Esophagus mucosa (tissue), 1 donor: ENCODE data around the gene CD200R1. TPM values are rescaled to one million over a fixed set of nuclear protein-coding genes. Genes with fewer than 3 reads are reported as not detected.
A peak's percentile ranks its signal among the peaks of the same experiment; 100 is the strongest.

Experiments
- ATAC-seq: fragments of 200-7000 bp; cut with Tn5 transposase; one replicate; pipeline ENCODE4 v1.9.1; 2020
- total RNA-seq: library from RNA; stranded (reverse); gene quantifications from one replicate; pipeline ENCODE4 v1.2.4, GENCODE V29; 2023
- donor health status: DM: yes; HTN: yes; CAD: no.

Gene CD200R1
- 2.9 TPM for total RNA-seq

GRCh38 chr3:112974894-112975293 lies at the start of gene CD200R1:
CD200R1 (minus strand) TSS chr3:112975103; CDS start chr3:112974857, 246 bp downstream.
- peak; percentile 39 for ATAC-seq

DNA sequence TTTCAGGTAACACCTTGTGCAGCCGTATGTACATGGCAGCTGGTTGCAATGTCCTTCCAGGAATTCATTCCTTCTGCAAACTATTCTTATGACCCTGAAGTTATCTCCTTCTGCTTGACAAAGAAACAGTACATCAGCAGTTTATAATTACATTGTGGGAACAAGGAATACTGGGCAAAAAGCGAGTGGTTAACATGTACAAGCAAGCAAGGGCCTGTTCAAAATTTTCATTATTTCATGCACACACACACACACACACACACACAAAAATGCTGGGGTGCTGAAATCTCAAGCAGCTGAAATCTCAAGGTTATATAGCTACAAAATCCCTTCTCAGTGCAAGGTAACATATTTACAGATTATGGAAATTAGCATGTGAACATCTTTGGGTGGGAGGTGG lies 46.6 kb upstream of the CD200R1 start:
- no peak for ATAC-seq

DNA sequence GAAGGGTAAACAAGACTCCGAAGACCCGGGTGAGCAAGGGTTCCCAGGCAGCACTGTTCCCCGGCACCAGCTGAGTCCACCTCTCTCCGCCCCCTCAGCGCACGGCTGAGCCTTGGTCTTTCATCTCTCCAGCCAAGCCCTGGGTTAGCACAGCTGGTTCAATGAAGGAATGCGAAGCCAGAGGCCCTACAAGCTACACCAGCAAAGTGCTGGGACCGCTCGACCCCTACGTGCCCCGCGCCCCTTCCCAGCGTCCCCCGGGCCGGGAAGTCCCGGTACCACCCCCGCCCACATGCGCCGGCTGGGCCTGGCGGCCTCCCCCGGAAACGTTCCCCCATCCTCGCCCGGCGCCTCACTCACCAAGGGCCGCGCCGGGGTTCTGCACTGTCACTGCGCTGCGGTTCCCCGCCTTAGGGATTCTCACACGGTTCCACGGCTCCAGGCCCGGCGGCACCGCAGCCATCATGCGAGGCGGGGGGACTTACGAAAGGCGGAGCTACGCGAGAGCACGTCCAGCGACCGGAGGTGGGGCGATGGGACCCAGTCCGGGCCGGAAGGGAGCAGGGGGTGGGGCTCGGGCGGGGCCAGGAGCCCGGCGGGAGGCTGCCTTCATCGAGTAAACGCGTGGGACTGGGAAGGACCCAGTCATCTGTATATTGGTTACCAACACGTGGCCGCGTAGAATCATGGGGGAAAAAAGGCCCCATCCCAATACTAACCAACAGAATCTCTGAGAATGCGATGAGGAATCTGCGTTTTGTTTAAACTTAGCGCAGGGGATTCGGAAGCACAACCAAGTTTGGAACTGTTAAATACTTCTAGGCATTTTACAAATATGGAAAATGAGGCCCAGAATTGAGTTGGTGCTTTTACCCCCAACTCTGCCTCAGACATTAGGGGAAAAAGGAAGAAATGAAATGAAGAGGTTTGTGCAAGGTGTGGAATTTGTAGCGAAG lies 44.6 kb upstream of the CD200R1 start:
- peak; percentile 95 for ATAC-seq

- ATAC-seq, result peak; percentile 14
These were observed 43.8 kb upstream of the CD200R1 start for GRCh38 chr3:113018536-113019181.

- ATAC-seq, result no peak
These were observed 38.7 kb upstream of the CD200R1 start for GRCh38 chr3:113013593-113013992.

- ATAC-seq, result no peak
These were observed 33.2 kb upstream of the CD200R1 start for GRCh38 chr3:113008117-113008516.

DNA sequence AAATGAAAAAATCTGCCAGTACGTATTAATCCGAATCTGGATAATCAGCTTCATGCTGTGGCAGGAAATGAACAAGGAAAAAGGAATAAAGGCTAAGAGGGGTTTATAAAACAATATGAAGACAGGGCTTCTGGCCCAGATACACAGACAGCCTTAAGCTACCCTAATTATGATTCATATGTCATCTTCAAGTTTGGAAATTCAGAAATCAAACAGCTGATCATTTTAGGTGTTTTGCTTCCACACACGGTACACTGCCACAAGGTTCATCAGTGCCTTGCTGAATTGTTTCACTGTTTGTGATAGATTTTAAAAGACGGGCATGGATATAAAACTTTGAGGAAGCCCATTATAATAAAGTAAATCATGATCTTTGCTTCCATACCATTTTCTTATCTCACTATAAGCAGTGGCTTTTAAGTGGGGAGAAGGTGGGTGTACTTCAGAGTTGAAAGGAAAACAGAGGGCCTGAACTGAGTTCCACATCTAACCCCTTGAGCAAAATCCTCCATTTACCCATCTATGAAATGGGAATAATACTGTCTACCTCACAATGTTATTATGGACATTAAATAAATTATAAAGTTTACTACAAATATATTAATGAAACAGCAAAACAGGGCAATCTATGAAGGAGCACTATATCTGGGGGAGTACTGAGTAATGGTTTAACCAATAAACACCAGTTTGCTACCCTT lies 31.6 kb upstream of the CD200R1 start:
- no peak for ATAC-seq

GRCh38 chr3:113005611-113006010 lies 30.7 kb upstream of the CD200R1 start:
- no peak for ATAC-seq

DNA sequence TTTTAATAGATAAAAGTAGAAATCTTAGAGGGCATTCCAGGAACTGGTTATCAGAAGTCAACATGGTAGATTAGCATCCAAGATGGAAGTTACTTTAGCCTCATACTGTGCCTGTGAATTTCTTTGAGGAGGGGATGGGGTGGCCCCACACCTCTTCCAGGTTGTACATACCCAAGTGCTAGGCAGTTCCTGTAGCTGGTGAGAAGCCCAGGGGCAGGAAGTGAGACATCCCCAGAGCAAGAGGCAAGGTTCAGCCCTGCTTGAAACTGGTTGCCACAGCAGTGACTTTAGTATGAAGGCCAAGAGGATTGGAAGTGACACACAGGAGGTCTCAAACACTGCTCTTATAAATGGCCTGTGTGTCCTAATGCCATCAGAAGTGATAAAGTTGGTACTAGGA lies 27.8 kb upstream of the CD200R1 start:
- ATAC-seq, result no peak

- no peak for ATAC-seq
These were observed 27.1 kb upstream of the CD200R1 start for GRCh38 chr3:113002037-113002436.

- ATAC-seq, result no peak
These were observed 25.8 kb upstream of the CD200R1 start for GRCh38 chr3:113000691-113001090.

DNA sequence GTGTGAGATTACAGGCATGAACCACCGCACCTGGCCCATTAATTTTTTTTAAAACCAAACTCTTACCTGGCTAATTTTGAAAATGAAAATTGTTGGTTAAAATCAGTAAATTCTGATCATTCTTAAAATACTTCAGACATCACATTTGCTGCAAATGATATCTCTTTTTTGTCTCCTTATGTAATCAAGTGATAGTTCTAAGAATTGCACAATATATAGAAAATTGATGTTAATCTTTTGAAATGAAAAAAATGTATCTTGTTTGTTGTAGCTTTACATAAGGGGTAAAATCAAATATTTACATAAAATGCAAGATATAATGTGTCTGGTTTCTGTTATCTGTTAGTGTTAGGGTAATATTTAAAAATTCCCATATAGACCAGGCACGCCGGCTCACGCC lies 20.9 kb upstream of the CD200R1 start:
- ATAC-seq, result no peak

DNA sequence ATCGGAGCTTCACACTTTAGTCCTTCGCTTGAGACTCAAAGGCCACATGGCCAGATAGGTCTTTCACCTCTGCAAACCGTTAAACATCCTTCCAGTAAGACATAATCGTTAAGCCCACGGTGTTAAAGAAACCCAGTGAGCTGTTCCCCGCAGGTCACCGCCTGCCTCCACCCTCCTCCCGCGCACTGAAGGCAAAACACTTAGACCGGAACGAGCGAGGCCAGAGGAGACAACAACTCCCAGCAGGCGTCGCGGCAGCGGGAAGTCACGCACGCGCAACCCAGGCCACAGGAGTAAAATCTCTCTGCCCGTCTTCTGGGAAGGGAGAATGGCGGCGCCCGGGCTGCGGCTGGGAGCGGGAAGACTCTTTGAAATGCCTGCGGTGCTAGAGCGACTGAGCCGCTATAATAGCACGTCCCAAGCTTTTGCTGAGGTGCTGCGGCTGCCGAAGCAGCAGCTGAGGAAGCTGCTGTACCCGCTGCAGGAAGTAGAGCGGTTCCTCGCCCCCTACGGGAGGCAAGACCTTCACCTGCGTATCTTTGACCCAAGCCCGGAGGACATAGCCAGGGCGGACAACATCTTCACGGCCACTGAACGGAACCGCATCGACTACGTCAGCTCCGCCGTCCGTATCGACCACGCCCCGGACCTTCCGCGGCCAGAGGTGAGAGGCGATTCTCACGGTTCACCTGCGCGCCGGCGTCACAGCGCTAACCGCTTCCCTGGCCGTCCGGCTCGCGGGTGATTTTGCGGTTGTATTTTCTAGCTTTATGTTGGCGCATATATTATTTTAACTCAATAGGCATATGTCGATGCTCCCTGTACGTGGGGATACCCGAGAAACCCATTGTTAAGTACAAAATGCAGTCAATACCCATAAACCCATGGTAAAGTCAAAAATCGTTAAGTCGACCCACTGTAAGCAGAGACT lies 16.0 kb upstream of the CD200R1 start, which contains the start of gene GTPBP8:
GTPBP8 (plus strand) TSS at position 313 of the 931 bp plus-strand sequence; CDS start at position 329, 16 bp downstream.
- peak; percentile 96 for ATAC-seq

DNA sequence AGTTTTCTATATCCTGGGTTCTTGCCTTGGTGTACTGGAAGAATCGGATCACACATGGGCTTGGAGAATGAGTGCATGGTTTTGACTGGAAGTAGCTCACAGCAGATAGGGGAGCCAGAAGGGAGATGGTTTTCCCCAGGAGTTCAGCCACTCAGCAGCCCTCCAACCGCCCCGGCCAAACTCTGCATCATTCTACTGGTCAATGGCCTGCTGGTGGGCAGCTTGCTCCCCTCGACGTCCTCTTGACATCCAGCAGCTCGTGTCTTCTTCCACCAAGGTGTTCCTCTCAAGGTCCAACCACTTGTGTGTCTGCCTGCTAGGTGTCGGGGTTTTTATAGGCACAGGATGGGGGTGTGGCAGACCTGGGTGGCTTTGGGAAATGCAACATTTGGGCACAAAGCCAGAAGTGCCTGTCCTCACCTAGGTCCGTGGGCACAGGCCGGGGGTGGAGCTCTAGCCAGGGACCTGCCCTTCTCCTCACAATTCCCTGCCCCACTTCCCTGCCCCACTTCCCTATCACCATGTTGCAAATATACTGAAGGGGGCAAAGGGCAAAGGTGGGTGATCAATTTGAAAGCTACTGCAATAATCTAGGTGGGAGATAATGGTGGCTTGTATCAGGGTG lies 12.9 kb upstream of the CD200R1 start:
- no peak for ATAC-seq

GRCh38 chr3:112984485-112984884 lies 9.6 kb upstream of the CD200R1 start:
- ATAC-seq, result no peak

DNA sequence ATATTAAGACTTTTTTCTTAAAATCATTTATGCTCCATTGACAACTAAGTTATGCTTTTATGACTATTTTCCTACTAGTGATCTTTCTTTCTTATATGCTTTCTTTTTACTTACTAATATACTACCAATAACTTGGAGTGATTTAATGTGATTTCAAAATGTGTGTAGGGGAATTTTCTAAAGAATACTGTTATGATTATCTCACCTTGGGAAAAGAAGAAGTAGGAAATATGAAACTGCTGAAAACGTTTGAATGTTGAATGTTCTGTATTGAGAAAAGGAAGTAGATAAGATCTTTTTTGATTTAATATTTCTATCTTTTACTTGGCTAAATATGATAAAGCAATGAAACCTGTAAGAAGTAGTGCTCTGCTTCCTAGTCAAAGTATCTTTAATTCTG lies 7.8 kb upstream of the CD200R1 start:
- no peak for ATAC-seq

- no peak for ATAC-seq
These were observed 5.2 kb upstream of the CD200R1 start for GRCh38 chr3:112980080-112980479.

- no peak for ATAC-seq
These were observed 4.4 kb upstream of the CD200R1 start for GRCh38 chr3:112979244-112979832.

DNA sequence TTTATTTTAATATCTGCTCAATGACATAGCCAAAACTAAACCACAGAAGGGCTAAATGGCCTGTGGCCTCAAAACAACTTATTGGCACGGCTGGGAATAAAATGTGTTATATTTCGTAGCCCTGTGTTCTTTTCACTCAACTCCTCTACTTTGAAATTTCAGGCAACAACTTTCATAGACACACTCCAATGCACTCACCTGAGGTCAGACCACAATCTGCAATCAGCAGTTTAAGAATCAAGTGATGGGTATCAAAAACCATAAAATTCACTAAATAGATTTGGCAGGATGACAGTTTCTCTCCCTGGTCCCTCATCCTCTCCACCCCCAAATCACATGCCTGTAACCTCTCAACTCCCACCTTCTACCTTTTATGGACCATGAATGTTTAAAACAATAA lies 2.0 kb upstream of the CD200R1 start:
- no peak for ATAC-seq

DNA sequence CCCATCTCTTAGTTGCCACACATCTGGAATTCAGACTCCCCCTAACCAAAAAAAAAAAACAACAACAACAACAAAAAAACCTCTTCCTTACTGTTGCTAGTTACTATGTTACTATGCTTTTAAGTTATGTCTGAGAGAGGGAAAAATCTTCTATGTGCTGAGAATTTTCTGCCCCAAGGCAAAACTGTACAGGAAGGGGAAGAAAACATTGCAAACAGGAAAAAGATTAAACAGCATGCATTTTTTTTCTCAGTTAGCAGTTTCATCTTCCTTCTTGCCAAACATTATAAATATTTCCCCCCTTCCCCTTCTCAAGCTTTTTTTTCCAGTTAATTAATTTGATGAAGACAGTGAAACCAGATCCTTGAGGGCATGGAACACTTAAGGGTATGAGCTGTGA lies 1.1 kb upstream of the CD200R1 start:
- ATAC-seq, result no peak

DNA sequence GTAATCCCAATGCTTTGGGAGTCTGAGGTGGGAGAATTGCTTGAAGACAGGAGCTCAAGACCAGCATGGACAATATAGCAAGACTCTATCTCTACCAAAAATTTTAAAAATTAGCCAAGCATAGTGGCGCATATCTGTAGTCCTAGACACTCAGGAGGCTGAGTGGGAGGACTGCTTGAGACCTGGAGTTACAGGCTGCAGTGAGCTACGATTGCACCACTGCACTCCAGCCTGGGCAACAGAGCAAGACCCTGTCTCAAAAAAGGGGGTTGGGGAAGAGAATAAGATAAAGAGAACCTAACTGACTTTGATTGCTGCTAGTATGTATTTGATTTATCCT lies 755 bp downstream of the CD200R1 start:
- peak; percentile 27 for ATAC-seq
